CD4-positive, alpha-beta T cell treated with Interferon alpha-2 for 1 hour (primary cell): ENCODE results near the gene CELSR2.

ENCODE experiments used
- DNase-seq, 2 donors: peaks; one replicate each; pipeline ENCODE4 v3.0.0-alpha.2; 2020 to 2022

CELSR2 gene

GRCh38 chr1:109312978-109313775 is 63.8 kb downstream of the CELSR2 start:
- no peak for DNase-seq

DNA sequence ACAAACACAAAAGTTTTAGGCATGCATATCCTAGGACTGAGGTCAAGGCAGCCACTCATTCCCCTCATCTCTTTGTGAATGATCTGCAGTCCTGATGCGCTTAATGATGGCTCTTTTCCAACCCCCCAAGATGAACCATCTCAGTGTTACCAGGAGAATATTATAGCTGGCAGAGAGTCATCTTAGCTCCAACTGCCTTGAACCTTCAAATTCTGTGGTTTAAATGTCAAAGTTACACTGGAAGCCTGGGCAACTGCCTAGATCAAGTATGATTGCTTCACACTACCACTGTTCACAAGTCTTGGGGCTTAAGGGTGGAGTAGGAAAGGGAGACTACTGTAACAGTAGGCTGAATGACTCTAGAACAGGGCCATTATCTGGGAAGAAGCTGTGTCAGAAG is 65.5 kb downstream of the CELSR2 start:
- DNase-seq, result no peak

DNA sequence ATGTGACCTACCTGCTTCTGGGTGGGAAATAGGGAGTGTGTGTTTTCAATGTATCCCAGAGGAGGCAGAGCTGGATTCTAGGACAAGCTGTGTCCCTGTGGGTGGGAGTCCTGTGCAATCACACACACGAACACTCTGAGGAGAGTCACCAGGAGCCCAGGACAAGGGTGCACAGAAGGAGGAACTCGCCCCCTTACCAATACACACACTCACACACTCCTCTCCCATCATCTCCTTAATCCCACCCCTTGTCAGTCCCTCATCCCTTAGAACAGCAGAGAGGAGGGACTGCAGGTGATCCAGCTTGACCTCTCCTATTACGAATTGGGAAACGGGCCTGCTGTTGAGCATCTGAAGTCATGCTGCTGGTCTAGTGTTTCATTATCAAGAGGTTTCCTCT is 65.9 kb downstream of the CELSR2 start:
- DNase-seq, result no peak

GRCh38 chr1:109316506-109316905 is 67.2 kb downstream of the CELSR2 start:
- DNase-seq, result no peak

- no peak for DNase-seq
Measured at GRCh38 chr1:109319114-109319513, 69.8 kb downstream of the CELSR2 start.

- no peak for DNase-seq
Measured at GRCh38 chr1:109322974-109323373, 73.6 kb downstream of the CELSR2 start.
